Cardiac muscle cell (in vitro differentiated cells and primary cell): Measurements from ENCODE around the gene DYNLT1. TPM values are rescaled to one million over a fixed set of nuclear protein-coding genes. Genes with fewer than 3 reads are reported as not detected.

Source experiments
- DNase-seq, 2 donors: peaks; one replicate each; pipeline versions ENCODE4 v3.0.0 to v3.0.0-alpha.2; 2010 to 2017; ENCODE audit warnings: low read depth in 1 of 2, low spot score in 1 of 2
- H3K27ac ChIP-seq: fragments of 200-600 bp; sonication (generic); 2 replicates; pipeline ENCODE4 v1.5.1; 2016
- H3K27me3 ChIP-seq: fragments of 200-600 bp; sonication (generic); 2 replicates; pipeline ENCODE4 v1.6.0; 2016; ENCODE audit warnings: control low read depth
- H3K36me3 ChIP-seq: fragments of 200-600 bp; sonication (generic); 2 replicates; pipeline ENCODE4 v1.5.1; 2016; ENCODE audit warnings: control low read depth
- H3K4me1 ChIP-seq: fragments of 200-600 bp; sonication (generic); 2 replicates; pipeline ENCODE4 v1.8.1; 2017; ENCODE audit warnings: low read depth, mild to moderate bottlenecking, mixed run types
- H3K4me3 ChIP-seq: fragments of 200-600 bp; sonication (generic); 2 replicates; pipeline ENCODE4 v1.5.1; 2016; ENCODE audit warnings: mild to moderate bottlenecking
- H3K9me3 ChIP-seq: fragments of 200-600 bp; sonication (generic); 2 replicates; pipeline ENCODE4 v1.5.1; 2017; ENCODE audit warnings: low read depth, mild to moderate bottlenecking, control low read depth
- polyA plus RNA-seq: library from polyadenylated mRNA; unstranded; fragments of >200 nt; fragmentation: Nextera tagmentation; extraction: Ambion mirVana; gene quantifications from 2 replicates; pipeline ENCODE4 v1.2.1, GENCODE V29; 2016
- total RNA-seq: library from RNA; depleted of rRNA; stranded (reverse); fragments of >200 nt; gene quantifications from 2 replicates; pipeline ENCODE4 v1.2.3, GENCODE V29; 2016
- TF ChIP-seq, protein P1 (sequence below): IDR thresholded peaks from 2 replicates; pipeline ENCODE4 v1.5.1; 2012; ENCODE audit warnings: low read depth, mild to moderate bottlenecking, low read length

Gene DYNLT1
- total and polyA plus RNA-seq, 2 experiments from 2014 or later: 86.5 to 459 TPM

DNA sequence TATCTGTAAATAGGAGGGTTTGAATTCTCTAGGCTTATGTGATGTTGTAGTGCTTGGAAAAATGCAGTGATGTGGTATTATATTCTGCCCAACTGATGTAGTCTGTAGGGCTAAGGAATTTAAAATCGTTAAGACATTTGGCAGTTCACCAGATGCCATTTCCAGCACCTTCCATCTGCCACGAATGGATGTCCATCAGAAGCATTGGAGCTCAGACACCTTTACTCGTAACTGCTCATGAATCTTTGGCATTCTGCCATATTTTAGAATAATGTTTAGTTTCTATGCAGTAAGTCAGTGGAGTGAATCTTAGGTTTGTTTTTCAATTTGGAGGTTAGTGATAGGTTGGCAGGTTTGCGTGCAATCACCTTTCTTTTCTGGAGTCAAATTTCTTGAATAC lies 3.0 kb upstream of the DYNLT1 start:
- Histone ChIP-seq H3K36me3 (no peaks in the 10 kb centered on the region), H3K27ac (peak overlapping the region; percentile 94), H3K4me1 (peaks cover 50% of the 10 kb centered on the region), H3K27me3 (no peaks in the 10 kb centered on the region), H3K9me3 (no peaks in the 10 kb centered on the region), H3K4me3 (no peak overlapping the region)
- no peak for DNase-seq
- TF ChIP-seq, protein P1, sequence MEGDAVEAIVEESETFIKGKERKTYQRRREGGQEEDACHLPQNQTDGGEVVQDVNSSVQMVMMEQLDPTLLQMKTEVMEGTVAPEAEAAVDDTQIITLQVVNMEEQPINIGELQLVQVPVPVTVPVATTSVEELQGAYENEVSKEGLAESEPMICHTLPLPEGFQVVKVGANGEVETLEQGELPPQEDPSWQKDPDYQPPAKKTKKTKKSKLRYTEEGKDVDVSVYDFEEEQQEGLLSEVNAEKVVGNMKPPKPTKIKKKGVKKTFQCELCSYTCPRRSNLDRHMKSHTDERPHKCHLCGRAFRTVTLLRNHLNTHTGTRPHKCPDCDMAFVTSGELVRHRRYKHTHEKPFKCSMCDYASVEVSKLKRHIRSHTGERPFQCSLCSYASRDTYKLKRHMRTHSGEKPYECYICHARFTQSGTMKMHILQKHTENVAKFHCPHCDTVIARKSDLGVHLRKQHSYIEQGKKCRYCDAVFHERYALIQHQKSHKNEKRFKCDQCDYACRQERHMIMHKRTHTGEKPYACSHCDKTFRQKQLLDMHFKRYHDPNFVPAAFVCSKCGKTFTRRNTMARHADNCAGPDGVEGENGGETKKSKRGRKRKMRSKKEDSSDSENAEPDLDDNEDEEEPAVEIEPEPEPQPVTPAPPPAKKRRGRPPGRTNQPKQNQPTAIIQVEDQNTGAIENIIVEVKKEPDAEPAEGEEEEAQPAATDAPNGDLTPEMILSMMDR: no peak

DNA sequence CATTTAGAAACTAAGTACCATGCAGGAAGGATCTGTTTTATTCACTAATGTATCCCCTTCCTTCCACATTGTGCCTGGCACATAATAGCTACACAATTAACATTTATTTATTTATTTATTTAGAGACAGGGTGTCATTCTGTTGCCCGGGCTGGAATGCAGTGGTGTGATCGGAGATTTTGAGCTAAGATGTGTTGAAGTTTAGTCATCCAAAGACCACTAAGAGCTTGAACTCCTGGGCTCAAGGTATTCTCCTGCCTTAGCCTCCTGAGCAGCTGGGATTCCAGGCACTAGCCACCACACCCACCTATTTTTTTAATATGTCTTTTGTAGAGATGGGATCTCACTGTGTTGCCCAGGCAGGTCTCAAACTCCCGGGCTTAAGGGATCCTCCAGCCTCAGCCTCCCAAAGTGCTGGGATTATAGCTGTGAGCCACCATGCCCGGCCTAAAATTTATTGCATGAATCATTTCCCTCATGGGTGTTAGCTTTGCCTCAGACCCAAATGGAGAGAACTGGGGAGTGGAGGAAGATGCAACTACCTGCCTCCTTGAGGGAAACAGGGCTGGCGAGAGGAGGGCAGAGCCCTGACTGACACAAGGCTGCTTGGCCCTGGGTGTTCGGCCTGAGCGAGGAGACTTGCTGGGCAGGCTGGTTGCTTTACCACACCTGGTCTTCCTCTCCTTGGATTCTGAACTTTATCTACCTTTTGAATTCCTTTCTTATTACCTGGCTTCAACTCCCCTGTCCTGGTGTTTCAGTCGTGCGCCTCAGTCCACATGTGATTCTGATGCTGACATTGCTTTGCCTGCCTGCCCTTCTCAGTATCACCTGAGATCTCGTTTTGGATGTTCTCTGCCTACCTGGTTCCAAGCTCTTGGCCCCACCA lies 1.7 kb upstream of the DYNLT1 start:
- Histone ChIP-seq H3K27me3 (no peaks in the 10 kb centered on the region), H3K27ac (no peak overlapping the region), H3K36me3 (no peaks in the 10 kb centered on the region), H3K9me3 (no peaks in the 10 kb centered on the region), H3K4me1 (peaks cover 58% of the 10 kb centered on the region), H3K4me3 (no peak overlapping the region)
- TF ChIP-seq, protein P1: no peak
- no peak for DNase-seq

DNA sequence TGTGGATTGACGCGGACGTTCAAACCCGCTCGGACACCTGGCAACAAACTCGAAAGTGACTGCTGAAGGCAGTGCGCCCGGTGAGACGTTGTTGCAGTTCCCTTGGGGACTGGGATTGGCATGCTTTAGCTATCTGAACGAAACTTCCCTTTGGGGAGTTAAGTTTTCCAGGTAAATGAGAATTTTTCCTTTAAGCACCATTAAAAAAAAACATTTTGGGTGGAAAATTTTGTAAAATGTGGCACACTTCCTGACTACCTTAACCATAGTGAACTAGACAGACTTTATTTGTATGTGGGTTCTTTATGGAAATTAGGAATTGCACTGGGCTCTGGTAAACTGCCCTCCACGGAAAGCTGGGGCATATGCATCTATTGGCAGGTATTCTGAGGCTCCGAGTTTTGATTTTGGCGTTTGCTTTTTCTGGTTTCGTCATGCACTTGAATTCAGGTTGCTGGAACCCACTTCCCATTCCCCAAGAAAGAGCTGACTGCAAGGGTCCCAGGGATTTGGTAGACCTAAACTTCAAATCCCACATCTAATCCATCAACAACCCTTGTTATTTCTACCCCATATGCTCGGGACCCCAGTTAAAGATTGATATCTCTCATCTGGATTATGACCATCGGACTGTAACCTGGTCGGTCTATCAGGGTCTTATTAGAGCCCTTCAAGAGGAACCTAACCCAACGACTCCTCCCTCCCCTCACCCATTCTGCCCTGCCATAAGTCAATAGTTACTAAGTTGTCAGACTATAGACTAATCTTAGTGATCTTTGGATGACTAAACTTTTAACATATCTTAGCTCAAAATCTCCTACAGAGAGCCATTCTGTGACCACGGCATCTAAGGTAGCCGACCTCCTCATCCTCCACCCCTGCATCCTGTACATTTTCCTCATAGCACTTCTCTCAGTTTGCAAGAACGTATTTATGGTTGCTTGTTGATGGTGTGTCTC lies 800 bp upstream of the DYNLT1 start:
- no peak for DNase-seq
- Histone ChIP-seq H3K4me3 (peak overlapping the region; percentile 89), H3K36me3 (no peaks in the 10 kb centered on the region), H3K9me3 (no peaks in the 10 kb centered on the region), H3K4me1 (peaks cover 68% of the 10 kb centered on the region), H3K27me3 (no peaks in the 10 kb centered on the region), H3K27ac (peak overlapping the region; percentile 93)
- TF ChIP-seq, protein P1: no peak

DNA sequence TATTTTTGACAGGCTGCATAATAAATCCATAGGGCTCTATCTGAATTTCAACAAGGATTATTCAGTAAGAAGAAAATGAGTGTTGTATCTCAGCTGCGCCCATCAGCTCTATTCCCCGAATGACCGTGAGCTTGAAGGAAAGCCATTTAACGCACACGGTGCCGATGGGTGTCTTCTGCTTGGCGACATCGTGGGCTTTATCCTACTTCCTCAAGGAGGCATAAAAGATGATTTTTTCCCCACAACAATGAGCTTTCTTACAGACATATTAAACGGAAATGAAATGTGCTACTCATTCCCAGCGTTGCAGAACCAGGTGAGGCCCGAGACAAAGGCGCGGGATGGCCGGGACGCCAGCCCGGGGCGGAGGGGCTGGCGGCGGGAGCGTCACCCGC lies 710 bp downstream of the DYNLT1 start:
- peak overlapping the region; percentile 89 for H3K4me3 ChIP-seq
- TF ChIP-seq, protein P1: no peak
- H3K27me3 ChIP-seq: no peaks in the 10 kb centered on the region
- DNase-seq: peak in 1 of 2 donors; percentile 25
- H3K27ac ChIP-seq: peak overlapping the region; percentile 93
- no peaks in the 10 kb centered on the region for H3K9me3 ChIP-seq
- H3K36me3 ChIP-seq: no peaks in the 10 kb centered on the region
- peaks cover 59% of the 10 kb centered on the region for H3K4me1 ChIP-seq

DNA sequence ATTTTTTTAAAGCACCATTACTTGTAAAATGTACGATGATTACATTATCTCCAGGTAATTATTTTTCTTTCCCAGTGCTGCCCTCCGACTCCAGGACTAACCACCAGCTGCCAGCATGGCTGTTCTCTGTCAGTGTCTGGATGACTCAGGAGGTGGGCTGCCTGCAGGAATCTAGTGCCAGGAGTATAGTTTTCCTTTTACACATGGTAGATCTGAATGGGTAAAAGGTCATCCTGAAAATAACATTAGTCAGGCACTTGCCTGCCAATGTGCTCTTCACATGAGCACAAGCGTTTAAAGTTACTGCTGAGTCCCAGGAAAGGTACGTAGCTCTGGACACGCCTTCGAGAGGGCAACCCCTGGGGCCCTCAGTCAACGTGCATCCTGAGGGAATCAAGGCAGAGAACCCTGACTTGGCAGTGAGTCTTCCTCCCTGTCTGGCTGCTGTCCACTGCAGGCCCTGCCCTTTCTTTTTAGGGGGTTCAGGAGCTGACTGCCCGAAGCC lies 2.4 kb downstream of the DYNLT1 start:
- H3K27ac ChIP-seq: peak overlapping the region; percentile 55
- peak in 1 of 2 donors; percentile 73 for DNase-seq
- H3K4me3 ChIP-seq: peak overlapping the region; percentile 1
- peaks cover 43% of the 10 kb centered on the region for H3K4me1 ChIP-seq
- TF ChIP-seq, protein P1: no peak
- peaks cover 3% of the 10 kb centered on the region for H3K36me3 ChIP-seq
- no peaks in the 10 kb centered on the region for H3K27me3 ChIP-seq
- no peaks in the 10 kb centered on the region for H3K9me3 ChIP-seq
